ENCODE measurements around the gene CD70. TPM values are rescaled to one million over a fixed set of nuclear protein-coding genes. Genes with fewer than 3 reads are reported as not detected.
"Not testable (repeated sequence)": the region's sequence is repeated elsewhere in the genome, so short reads cannot be mapped to it uniquely, and the experiment has no call there.

CD70 gene
- total RNA-seq, 1 donor from 2014 or later = not detected

- DNase-seq (ENCODE audit: low spot score) = not testable (repeated sequence)
Measured at GRCh38 chr19:6598254-6598892, 7.4 kb upstream of the CD70 start.

- DNase-seq (ENCODE audit: low spot score) = not testable (repeated sequence)
Measured at GRCh38 chr19:6597471-6598253, 6.7 kb upstream of the CD70 start.

GRCh38 chr19:6596621-6597020 is 5.7 kb upstream of the CD70 start:
- no peak for DNase-seq (ENCODE audit: low spot score)

- no peak for DNase-seq (ENCODE audit: low spot score)
Measured at GRCh38 chr19:6593651-6594416, 2.9 kb upstream of the CD70 start.

GRCh38 chr19:6590258-6590826 is 608 bp downstream of the CD70 start:
- DNase-seq (ENCODE audit: low spot score) = no peak

GRCh38 chr19:6589711-6590257 is 1.2 kb downstream of the CD70 start:
- DNase-seq (ENCODE audit: low spot score) = no peak

- DNase-seq (ENCODE audit: low spot score) = no peak
Measured at GRCh38 chr19:6588508-6589345, 2.2 kb downstream of the CD70 start.

GRCh38 chr19:6587998-6588507 is 2.9 kb downstream of the CD70 start:
- DNase-seq (ENCODE audit: low spot score) = no peak

GRCh38 chr19:6587093-6587820 is 3.7 kb downstream of the CD70 start:
- no peak for DNase-seq (ENCODE audit: low spot score)

GRCh38 chr19:6586726-6587092 is 4.2 kb downstream of the CD70 start:
- DNase-seq (ENCODE audit: low spot score) = no peak

GRCh38 chr19:6586056-6586455 is 4.9 kb downstream of the CD70 start:
- DNase-seq (ENCODE audit: low spot score) = no peak

- DNase-seq (ENCODE audit: low spot score) = not testable (repeated sequence)
Measured at GRCh38 chr19:6582515-6583484, 8.2 kb downstream of the CD70 start.

- no peak for DNase-seq (ENCODE audit: low spot score)
Measured at GRCh38 chr19:6580313-6580712, 10.6 kb downstream of the CD70 start.

- no peak for DNase-seq (ENCODE audit: low spot score)
Measured at GRCh38 chr19:6579450-6580178, 11.3 kb downstream of the CD70 start.

GRCh38 chr19:6577476-6578125 is 13.3 kb downstream of the CD70 start:
- DNase-seq (ENCODE audit: low spot score) = no peak

GRCh38 chr19:6576869-6577475 is 14.0 kb downstream of the CD70 start:
- DNase-seq (ENCODE audit: low spot score) = no peak

- no peak for DNase-seq (ENCODE audit: low spot score)
Measured at GRCh38 chr19:6573350-6573749, 17.6 kb downstream of the CD70 start.
